HCT116 (cell line): ENCODE data around the gene S1PR2. TPM values are rescaled to one million over a fixed set of nuclear protein-coding genes. Genes with fewer than 3 reads are reported as not detected.

ENCODE experiments used
- ATAC-seq: fragments of 200-7000 bp; cut with Tn5 transposase; 2 replicates; pipeline ENCODE4 v1.9.1; 2020; ENCODE audit warnings: mild to moderate bottlenecking, moderate library complexity
- BruUV-seq: library from RNA; stranded (reverse); fragments of 400-500 nt; replicated peaks from 2 replicates; lab custom pipeline; 2021; lab: Mats Ljungman, UMichigan
- CTCF ChIA-PET: fragments of 300-600 bp; sonication (Branson Sonifier 250); formaldehyde crosslinking; loops from one replicate; lab custom pipeline; 2021; ENCODE audit warnings: antibody characterized with exemption; lab: Charles Lee
- POLR2A ChIA-PET: fragments of 300-600, 350-600 bp; sonication (Branson Sonifier 250); formaldehyde crosslinking; loops from one replicate; lab custom pipeline; 2021; ENCODE audit warnings: antibody characterized with exemption; lab: Charles Lee
- RAD21 ChIA-PET, 2 experiments: fragments of 300-600 bp; sonication (Branson Sonifier 250); formaldehyde crosslinking; loops; one replicate each; lab custom pipeline; 2023; ENCODE audit warnings: low total read pairs in 2 of 2; ENCODE audit not compliant: uncharacterized antibody in 2 of 2, unreplicated experiment in 2 of 2, low non-redundant PET in 1 of 2; lab: Charles Lee
- DNase-seq: peaks from one replicate; pipeline ENCODE4 v3.0.0-alpha.2; 2010; ENCODE audit warnings: low read depth, low spot score
- H2AFZ ChIP-seq: fragments of 200-600 bp; shearing (Covaris generic), sonication (generic); 2 replicates; pipeline ENCODE4 v1.6.1; 2017; ENCODE audit warnings: low read depth, mixed run types, mixed read lengths, antibody characterized with exemption, low read length; ENCODE audit not compliant: poor library complexity, severe bottlenecking
- H3K27ac ChIP-seq: 2 replicates; pipeline ENCODE4 v1.5.1; 2012; ENCODE audit warnings: low read depth, low read length
- H3K27me3 ChIP-seq: fragments of 200-600 bp; sonication (generic); 2 replicates; pipeline ENCODE4 v1.6.1; 2016; ENCODE audit warnings: mixed run types, low read length, mixed read lengths; ENCODE audit not compliant: insufficient read depth
- H3K36me3 ChIP-seq, 2 experiments: fragments of 200-500 bp in 1 of 2; fragments of 200-600 bp in 1 of 2; sonication (Bioruptor generic) in 1 of 2; sonication (generic) in 1 of 2; 2 replicates each; pipeline versions ENCODE4 v1.5.1 to v1.6.1; 2014 to 2016; ENCODE audit warnings: low read length in 2 of 2, inconsistent platforms in 1 of 2, mixed read lengths in 1 of 2, mixed run types in 1 of 2; ENCODE audit not compliant: insufficient read depth in 2 of 2, control insufficient read depth in 1 of 2
- H3K4me1 ChIP-seq, 2 experiments: fragments of 200-600 bp in 1 of 2; sonication (generic) in 1 of 2; 2 replicates each; pipeline versions ENCODE4 v1.5.1 to v1.6.1; 2012 to 2017; ENCODE audit warnings: low read length in 2 of 2, inconsistent platforms in 1 of 2, mild to moderate bottlenecking in 1 of 2, mixed read lengths in 1 of 2, mixed run types in 1 of 2, moderate library complexity in 1 of 2; ENCODE audit not compliant: insufficient read depth in 2 of 2, control insufficient read depth in 1 of 2
- H3K4me2 ChIP-seq: fragments of 200-600 bp; sonication (generic); 2 replicates; pipeline ENCODE4 v1.6.1; 2017; ENCODE audit warnings: mixed run types, low read length, mixed read lengths
- H3K4me3 ChIP-seq, 2 experiments: fragments of 200-600 bp in 1 of 2; sonication (generic) in 1 of 2; replicated peaks in 1 of 2; 2 replicates each; pipeline ENCODE4 v1.5.1; 2011 to 2016; ENCODE audit warnings: low read length in 2 of 2, control low read depth in 1 of 2, low read depth in 1 of 2, mild to moderate bottlenecking in 1 of 2, mixed read lengths in 1 of 2, mixed run types in 1 of 2
- H3K79me2 ChIP-seq: fragments of 200-600 bp; sonication (generic); 2 replicates; pipeline ENCODE4 v1.6.1; 2017; ENCODE audit warnings: mild to moderate bottlenecking, mixed run types, low read length, moderate library complexity, mixed read lengths; ENCODE audit not compliant: insufficient read depth
- H3K9ac ChIP-seq: fragments of 200-600 bp; sonication (generic); 2 replicates; pipeline ENCODE4 v1.6.1; 2016; ENCODE audit warnings: low read length, mixed read lengths
- H3K9me2 ChIP-seq: fragments of 200-600 bp; sonication (generic), shearing (Covaris generic); 2 replicates; pipeline ENCODE4 v1.6.1; 2017; ENCODE audit warnings: mixed run types, mild to moderate bottlenecking, moderate library complexity; ENCODE audit not compliant: insufficient read depth
- H3K9me3 ChIP-seq, 2 experiments: fragments of 200-500 bp in 1 of 2; fragments of 200-600 bp in 1 of 2; sonication (Bioruptor generic) in 1 of 2; sonication (generic) in 1 of 2; 2 replicates each; pipeline ENCODE4 v1.6.1; 2014 to 2017; ENCODE audit warnings: low read length in 2 of 2, mixed read lengths in 2 of 2, inconsistent platforms in 1 of 2, low read depth in 1 of 2, mild to moderate bottlenecking in 1 of 2, mixed run types in 1 of 2, moderate library complexity in 1 of 2; ENCODE audit not compliant: control insufficient read depth in 1 of 2, insufficient read depth in 1 of 2
- H4K20me1 ChIP-seq: fragments of 200-600 bp; sonication (generic), shearing (Covaris generic); 2 replicates; pipeline ENCODE4 v1.6.1; 2017; ENCODE audit warnings: mixed run types, mild to moderate bottlenecking, moderate library complexity; ENCODE audit not compliant: insufficient read depth
- EGR1 ChIP-seq: IDR thresholded peaks from 2 replicates; pipeline ENCODE4 v1.6.1; 2012; ENCODE audit warnings: low read depth
- EZH2 ChIP-seq: fragments of 200-600 bp; sonication (generic); IDR thresholded peaks from 2 replicates; pipeline ENCODE4 v1.6.1; 2017; ENCODE audit warnings: antibody characterized with exemption, mixed run types
- EZH2phosphoT487 ChIP-seq: fragments of 200-600 bp; IDR thresholded peaks from 2 replicates; pipeline ENCODE4 v1.6.1; 2018; ENCODE audit warnings: antibody characterized with exemption, borderline replicate concordance
- POLR2A ChIP-seq: IDR thresholded peaks from 2 replicates; pipeline ENCODE4 v1.7.0; 2011; ENCODE audit warnings: borderline replicate concordance; ENCODE audit not compliant: insufficient read depth, insufficient read length; ENCODE audit errors: extremely low read depth
- SIN3A ChIP-seq: IDR thresholded peaks from 2 replicates; pipeline ENCODE4 v1.6.1; 2012; ENCODE audit warnings: low read depth
- SP1 ChIP-seq: IDR thresholded peaks from 2 replicates; pipeline ENCODE4 v1.6.1; 2012; ENCODE audit warnings: low read depth
- SRF ChIP-seq: IDR thresholded peaks from 2 replicates; pipeline ENCODE4 v1.6.1; 2012; ENCODE audit warnings: low read depth
- TCF7L2 ChIP-seq: IDR thresholded peaks from 2 replicates; pipeline ENCODE4 v1.7.0; 2011; ENCODE audit warnings: borderline replicate concordance, inconsistent platforms; ENCODE audit not compliant: insufficient read depth, insufficient read length; ENCODE audit errors: extremely low read depth
- intact Hi-C: fragments of 100-400 bp; cut with micrococcal nuclease; formaldehyde crosslinking; loops from 2 replicates; pipeline ENCODE4 v1.10.0; 2022
- total RNA-seq: library from RNA; stranded (reverse); gene quantifications from one replicate; pipeline ENCODE4 v1.2.1, GENCODE V29; 2021; ENCODE audit not compliant: unreplicated experiment
- TF ChIP-seq, protein P1 (sequence below): IDR thresholded peaks from 2 replicates; pipeline ENCODE4 v1.6.1; 2012
- TF ChIP-seq, protein P2 (sequence below): IDR thresholded peaks from 2 replicates; pipeline ENCODE4 v1.6.1; 2011; ENCODE audit warnings: mild to moderate bottlenecking, low read length, moderate library complexity; ENCODE audit not compliant: insufficient replicate concordance; ENCODE audit errors: extremely low read depth
- TF ChIP-seq, protein P3 (sequence below): IDR thresholded peaks from 2 replicates; pipeline ENCODE4 v1.6.1; 2012
- TF ChIP-seq, protein P4 (sequence below): IDR thresholded peaks from 2 replicates; pipeline ENCODE4 v1.6.1; 2012; ENCODE audit warnings: low read depth

The S1PR2 gene
- total RNA-seq, 1 experiment from 2014 or later, result 6.1 TPM

DNA sequence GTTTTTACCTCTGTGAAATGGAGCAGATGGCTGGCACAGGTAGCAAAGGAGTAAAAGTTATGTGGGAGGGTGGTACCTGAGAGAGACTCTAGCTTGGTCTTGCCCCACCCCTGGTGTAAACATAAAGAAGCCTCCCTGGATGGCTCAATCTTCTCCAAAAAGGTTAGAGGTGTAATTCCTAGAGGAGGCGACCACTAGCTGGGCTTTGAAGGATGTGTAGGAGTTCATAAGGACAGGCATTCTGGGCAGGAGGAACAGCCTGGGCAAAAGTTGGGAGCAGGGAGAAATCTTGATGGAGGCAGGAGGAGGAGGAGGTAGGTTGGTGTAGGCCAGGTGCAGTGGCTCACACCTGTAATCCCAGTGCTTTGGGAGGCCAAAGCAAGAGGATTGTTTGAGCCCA lies 47.8 kb upstream of the S1PR2 start:
- H3K36me3 ChIP-seq, result peaks cover 0 to 8% of the 10 kb centered on the region in 2 experiments; a peak in 2 of 4 replicates
- CTCF ChIA-PET, result interaction anchor here (1.3 to 1.9 kb wide), 3 partner anchors 9 to 20 kb away, joined by 3 to 6 read pairs (median 3); partner anchors contain the start of gene ICAM5
- ATAC-seq, result no peak
- no TSS peak for BruUV-seq
- TF ChIP-seq EZH2 (no peak), EZH2phosphoT487 (no peak)
- TF ChIP-seq, all 23 proteins: peak for 0
- peaks cover 9 to 17% of the 10 kb centered on the region in 2 experiments for H3K4me1 ChIP-seq
- H3K9me2 ChIP-seq, result no peaks in the 10 kb centered on the region
- no peaks in the 10 kb centered on the region for H3K9me3 ChIP-seq
- no peaks in the 10 kb centered on the region for H4K20me1 ChIP-seq
- no peaks in the 10 kb centered on the region for H3K79me2 ChIP-seq
- ChIA-PET RAD21 (no interaction called here), POLR2A (no interaction called here)
- no peak overlapping the region for H3K4me3 ChIP-seq
- DNase-seq, result no peak
- no peak overlapping the region for H2AFZ ChIP-seq
- no peaks in the 10 kb centered on the region for H3K27me3 ChIP-seq
- no peak overlapping the region for H3K9ac ChIP-seq
- H3K27ac ChIP-seq, result no peak overlapping the region
- no peak overlapping the region for H3K4me2 ChIP-seq
- intact Hi-C loops, result no loop called here

DNA sequence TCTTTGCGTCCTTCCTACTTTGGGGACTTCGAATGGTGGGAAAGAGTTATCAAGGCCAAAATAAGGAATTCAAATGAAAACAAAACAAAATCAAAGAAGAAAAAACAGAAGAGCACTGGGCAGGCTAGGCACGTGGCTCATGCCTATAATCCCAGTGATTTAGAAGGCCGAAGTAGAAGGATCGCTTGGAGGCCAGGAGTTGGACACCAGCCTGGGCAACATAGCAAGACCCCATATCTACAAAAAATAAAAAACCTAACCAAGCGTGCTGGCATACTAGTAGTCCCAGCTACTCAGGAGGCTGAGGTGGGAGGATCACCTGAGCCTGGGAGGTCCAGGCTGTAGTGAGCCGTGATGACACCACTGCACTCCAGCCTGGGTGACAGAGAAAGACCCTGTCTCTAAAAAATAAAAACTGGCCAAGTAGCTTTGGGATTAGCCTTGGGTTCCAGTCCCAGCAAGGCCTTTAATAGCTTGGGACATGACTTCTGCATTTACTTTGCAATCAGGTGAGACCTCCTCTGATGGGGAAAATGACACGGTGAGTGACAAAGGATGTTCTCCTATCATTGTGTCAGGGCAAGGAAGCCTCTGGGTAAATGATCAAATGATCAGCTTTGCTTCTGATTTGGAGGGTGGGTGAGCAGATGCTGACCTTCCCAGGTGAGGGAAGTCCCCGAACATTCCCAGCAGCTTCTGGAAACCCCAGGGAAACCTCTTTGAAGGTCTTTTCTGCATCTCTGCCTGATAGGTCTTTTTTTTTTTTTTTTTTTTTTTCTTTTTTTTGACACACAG lies 46.9 kb upstream of the S1PR2 start:
- no TSS peak for BruUV-seq
- Histone ChIP-seq H3K27me3 (no peaks in the 10 kb centered on the region), H4K20me1 (no peaks in the 10 kb centered on the region), H3K36me3 (peaks cover 0 to 8% of the 10 kb centered on the region in 2 experiments; a peak in 2 of 4 replicates), H3K27ac (no peak overlapping the region), H3K4me3 (no peak overlapping the region), H3K79me2 (no peaks in the 10 kb centered on the region), H3K9me3 (no peaks in the 10 kb centered on the region), H3K4me2 (no peak overlapping the region), H3K9me2 (no peaks in the 10 kb centered on the region), H3K4me1 (peaks cover 2 to 7% of the 10 kb centered on the region in 2 experiments; a peak in 3 of 4 replicates), H3K9ac (no peak overlapping the region), H2AFZ (no peak overlapping the region)
- intact Hi-C loops, result no loop called here
- DNase-seq, result no peak
- no peak for ATAC-seq
- ChIA-PET RAD21 (no interaction called here), POLR2A (no interaction called here), CTCF (interaction anchor here (1.1 to 1.9 kb wide), 4 partner anchors 9 to 19 kb away, joined by 3 to 6 read pairs (median 4); partner anchors contain the start of gene ICAM5)
- no peak for TF ChIP-seq POLR2A
- TF ChIP-seq, protein P1, sequence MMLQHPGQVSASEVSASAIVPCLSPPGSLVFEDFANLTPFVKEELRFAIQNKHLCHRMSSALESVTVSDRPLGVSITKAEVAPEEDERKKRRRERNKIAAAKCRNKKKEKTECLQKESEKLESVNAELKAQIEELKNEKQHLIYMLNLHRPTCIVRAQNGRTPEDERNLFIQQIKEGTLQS, result no peak
- TF ChIP-seq SIN3A, result no peak
- TF ChIP-seq EZH2, result no peak
- no peak for TF ChIP-seq SRF
- TF ChIP-seq, protein P2, sequence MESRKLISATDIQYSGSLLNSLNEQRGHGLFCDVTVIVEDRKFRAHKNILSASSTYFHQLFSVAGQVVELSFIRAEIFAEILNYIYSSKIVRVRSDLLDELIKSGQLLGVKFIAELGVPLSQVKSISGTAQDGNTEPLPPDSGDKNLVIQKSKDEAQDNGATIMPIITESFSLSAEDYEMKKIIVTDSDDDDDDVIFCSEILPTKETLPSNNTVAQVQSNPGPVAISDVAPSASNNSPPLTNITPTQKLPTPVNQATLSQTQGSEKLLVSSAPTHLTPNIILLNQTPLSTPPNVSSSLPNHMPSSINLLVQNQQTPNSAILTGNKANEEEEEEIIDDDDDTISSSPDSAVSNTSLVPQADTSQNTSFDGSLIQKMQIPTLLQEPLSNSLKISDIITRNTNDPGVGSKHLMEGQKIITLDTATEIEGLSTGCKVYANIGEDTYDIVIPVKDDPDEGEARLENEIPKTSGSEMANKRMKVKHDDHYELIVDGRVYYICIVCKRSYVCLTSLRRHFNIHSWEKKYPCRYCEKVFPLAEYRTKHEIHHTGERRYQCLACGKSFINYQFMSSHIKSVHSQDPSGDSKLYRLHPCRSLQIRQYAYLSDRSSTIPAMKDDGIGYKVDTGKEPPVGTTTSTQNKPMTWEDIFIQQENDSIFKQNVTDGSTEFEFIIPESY, result no peak
- no peak for TF ChIP-seq EGR1
- no peak for TF ChIP-seq TCF7L2
- TF ChIP-seq, protein P3, sequence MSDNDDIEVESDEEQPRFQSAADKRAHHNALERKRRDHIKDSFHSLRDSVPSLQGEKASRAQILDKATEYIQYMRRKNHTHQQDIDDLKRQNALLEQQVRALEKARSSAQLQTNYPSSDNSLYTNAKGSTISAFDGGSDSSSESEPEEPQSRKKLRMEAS, result no peak
- TF ChIP-seq, protein P4, sequence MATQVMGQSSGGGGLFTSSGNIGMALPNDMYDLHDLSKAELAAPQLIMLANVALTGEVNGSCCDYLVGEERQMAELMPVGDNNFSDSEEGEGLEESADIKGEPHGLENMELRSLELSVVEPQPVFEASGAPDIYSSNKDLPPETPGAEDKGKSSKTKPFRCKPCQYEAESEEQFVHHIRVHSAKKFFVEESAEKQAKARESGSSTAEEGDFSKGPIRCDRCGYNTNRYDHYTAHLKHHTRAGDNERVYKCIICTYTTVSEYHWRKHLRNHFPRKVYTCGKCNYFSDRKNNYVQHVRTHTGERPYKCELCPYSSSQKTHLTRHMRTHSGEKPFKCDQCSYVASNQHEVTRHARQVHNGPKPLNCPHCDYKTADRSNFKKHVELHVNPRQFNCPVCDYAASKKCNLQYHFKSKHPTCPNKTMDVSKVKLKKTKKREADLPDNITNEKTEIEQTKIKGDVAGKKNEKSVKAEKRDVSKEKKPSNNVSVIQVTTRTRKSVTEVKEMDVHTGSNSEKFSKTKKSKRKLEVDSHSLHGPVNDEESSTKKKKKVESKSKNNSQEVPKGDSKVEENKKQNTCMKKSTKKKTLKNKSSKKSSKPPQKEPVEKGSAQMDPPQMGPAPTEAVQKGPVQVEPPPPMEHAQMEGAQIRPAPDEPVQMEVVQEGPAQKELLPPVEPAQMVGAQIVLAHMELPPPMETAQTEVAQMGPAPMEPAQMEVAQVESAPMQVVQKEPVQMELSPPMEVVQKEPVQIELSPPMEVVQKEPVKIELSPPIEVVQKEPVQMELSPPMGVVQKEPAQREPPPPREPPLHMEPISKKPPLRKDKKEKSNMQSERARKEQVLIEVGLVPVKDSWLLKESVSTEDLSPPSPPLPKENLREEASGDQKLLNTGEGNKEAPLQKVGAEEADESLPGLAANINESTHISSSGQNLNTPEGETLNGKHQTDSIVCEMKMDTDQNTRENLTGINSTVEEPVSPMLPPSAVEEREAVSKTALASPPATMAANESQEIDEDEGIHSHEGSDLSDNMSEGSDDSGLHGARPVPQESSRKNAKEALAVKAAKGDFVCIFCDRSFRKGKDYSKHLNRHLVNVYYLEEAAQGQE, result no peak
- no peak for TF ChIP-seq SP1
